IMR-90 (cell line): ENCODE measurements around the gene IRF2BP2.

Source experiments
- CEBPB ChIP-seq: IDR thresholded peaks from 2 replicates; pipeline ENCODE4 v1.6.1; 2012; ENCODE audit warnings: low read depth, low read length, improper control_type of control experiment
- CTCF ChIP-seq: conservative IDR thresholded peaks from 2 replicates; pipeline ENCODE4 v1.5.1; 2012; ENCODE audit warnings: mild to moderate bottlenecking, low read depth, low read length, improper control_type of control experiment
- ELK1 ChIP-seq: fragments of 150-350 bp; IDR thresholded peaks from 2 replicates; pipeline ENCODE4 v1.6.1; 2016; ENCODE audit warnings: low read depth, mild to moderate bottlenecking, low read length, moderate library complexity, borderline replicate concordance
- MAFK ChIP-seq: IDR thresholded peaks from 2 replicates; pipeline ENCODE4 v1.6.1; 2012; ENCODE audit warnings: low read depth, low read length, improper control_type of control experiment
- MXI1 ChIP-seq: IDR thresholded peaks from 2 replicates; pipeline ENCODE4 v1.6.1; 2012; ENCODE audit warnings: low read depth, mild to moderate bottlenecking, low read length, moderate library complexity, borderline replicate concordance
- POLR2A ChIP-seq: IDR thresholded peaks from 2 replicates; pipeline ENCODE4 v1.6.1; 2012; ENCODE audit warnings: mild to moderate bottlenecking, low read depth, low read length
- RAD21 ChIP-seq: IDR thresholded peaks from 2 replicates; pipeline ENCODE4 v1.6.1; 2012; ENCODE audit warnings: low read length, improper control_type of control experiment
- RCOR1 ChIP-seq: IDR thresholded peaks from 2 replicates; pipeline ENCODE4 v1.6.1; 2012; ENCODE audit warnings: mild to moderate bottlenecking, low read length, improper control_type of control experiment; ENCODE audit not compliant: insufficient replicate concordance

- TF ChIP-seq CTCF (no peak), RAD21 (no peak), RCOR1 (no peak), CEBPB (no peak), MXI1 (no peak), MAFK (no peak), ELK1 (no peak), POLR2A (no peak)
Measured at GRCh38 chr1:234589854-234590620, 19.9 kb downstream of the IRF2BP2 start.
